DMS 273 (cell line): ENCODE results near the gene ATXN3L.

Source experiments
- DNase-seq: peaks from one replicate; lab custom pipeline; 2025; ENCODE audit not compliant: unreplicated experiment; lab: John Stamatoyannopoulos, UW

ATXN3L gene

DNA sequence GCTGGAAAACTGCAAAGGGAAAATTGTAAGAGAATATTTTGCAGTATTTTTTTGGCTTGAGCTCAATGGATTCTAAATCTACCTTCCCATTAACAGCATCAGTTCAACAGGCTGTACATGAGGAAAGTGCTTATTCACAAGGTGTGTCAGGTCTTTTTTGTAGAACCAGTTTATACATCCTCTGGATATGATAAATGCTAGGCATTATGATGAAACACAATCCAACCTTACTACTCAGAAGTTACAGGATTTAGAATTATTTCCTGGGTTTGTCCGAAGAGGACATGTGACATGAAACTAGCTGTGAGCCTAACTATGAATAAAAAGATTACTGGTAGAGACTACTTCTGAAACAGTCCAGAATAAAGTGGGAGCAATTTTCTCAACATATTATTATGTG is 49.5 kb downstream of the ATXN3L start:
- DNase-seq: no peak

DNA sequence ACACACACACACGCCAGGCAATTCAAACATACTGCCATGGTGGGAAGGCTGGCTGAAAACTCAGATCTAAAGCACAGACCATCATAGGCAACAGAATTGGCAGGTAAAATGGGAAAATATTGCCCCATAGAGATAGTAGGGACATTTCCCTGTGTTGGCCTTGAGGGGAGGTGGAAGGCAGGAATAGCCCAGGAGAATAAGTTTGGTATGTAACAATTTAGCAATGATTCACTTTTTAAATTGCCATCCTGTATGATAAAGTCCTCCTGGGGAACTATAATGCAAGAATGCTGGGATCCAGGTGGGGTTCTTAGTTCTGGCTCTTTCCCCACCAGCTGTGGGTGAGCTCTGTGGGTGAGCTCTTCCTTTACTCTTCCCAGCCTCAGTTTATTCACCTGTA is 51.0 kb downstream of the ATXN3L start:
- no peak for DNase-seq
